ENCODE results near the gene ATG4C. TPM values are rescaled to one million over a fixed set of nuclear protein-coding genes. Genes with fewer than 3 reads are reported as not detected.

ATG4C gene
- total RNA-seq, 1 experiment from 2014 or later, result 13.1 TPM

DNA sequence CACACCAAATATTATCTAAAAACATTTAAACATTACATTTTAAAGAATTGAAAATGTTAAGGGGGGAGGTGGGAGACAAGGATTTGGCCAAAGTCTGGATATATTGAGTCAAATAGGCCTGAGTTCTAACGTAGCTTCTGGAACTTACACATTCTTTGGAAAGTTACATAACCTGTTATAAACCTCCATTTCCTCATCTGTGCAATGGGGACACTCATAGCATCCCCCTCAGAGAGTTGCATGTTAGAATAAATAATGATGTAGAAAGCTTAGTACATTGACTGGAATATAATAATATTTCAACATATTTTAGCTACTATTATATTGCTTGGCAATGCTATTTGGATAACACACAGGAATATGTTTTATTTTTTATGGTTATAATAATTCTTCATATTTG, 117.7 kb downstream of the ATG4C start:
- no peak overlapping the region for H3K27ac Mint-ChIP-seq
- Histone ChIP-seq H3K9ac (ENCODE audit: extremely low read depth, insufficient read length, low read length) (no peak overlapping the region), H2AK5ac (ENCODE audit: insufficient read length, low read length) (no peak overlapping the region), H3K79me1 (ENCODE audit: insufficient read depth, low read depth, low read length, poor library complexity, severe bottlenecking) (no peaks in the 10 kb centered on the region), H3K14ac (ENCODE audit: insufficient read depth, low read length) (no peak overlapping the region), H2BK5ac (ENCODE audit: insufficient read length, low read length) (no peak overlapping the region), H3K18ac (ENCODE audit: insufficient read length, low read depth, low read length) (no peak overlapping the region), H2AFZ (ENCODE audit: low read length) (no peak overlapping the region), H4K20me1 (ENCODE audit: control insufficient read depth, insufficient read depth, insufficient read length) (no peaks in the 10 kb centered on the region), H3K23ac (ENCODE audit: insufficient read length, low read depth, low read length) (no peak overlapping the region), H3K9me3 (ENCODE audit: control insufficient read depth, low read depth, low read length) (no peaks in the 10 kb centered on the region), H3T11ph (ENCODE audit: low read length) (no peak overlapping the region), H3K79me2 (ENCODE audit: insufficient read depth, low read length) (no peaks in the 10 kb centered on the region), H4K8ac (replicated peaks; ENCODE audit: insufficient read length, low read depth, low read length) (no peak overlapping the region), H2BK20ac (ENCODE audit: low read depth, low read length, poor library complexity, severe bottlenecking) (no peak overlapping the region), H3K27me3 (ENCODE audit: insufficient read depth, low read length) (no peaks in the 10 kb centered on the region), H4K5ac (ENCODE audit: insufficient read length, low read depth, low read length) (no peak overlapping the region), H2BK120ac (ENCODE audit: low read depth, low read length, poor library complexity, severe bottlenecking) (no peak overlapping the region), H4K91ac (ENCODE audit: insufficient read length, low read depth, low read length) (no peak overlapping the region), H3K56ac (ENCODE audit: insufficient read length, low read depth, low read length) (no peak overlapping the region), H3K4ac (ENCODE audit: low read depth, low read length) (no peak overlapping the region), H3K4me1 (ENCODE audit: insufficient read depth, low read length) (no peaks in the 10 kb centered on the region), H2BK12ac (ENCODE audit: insufficient read length, low read depth, low read length) (no peak overlapping the region), H3K23me2 (ENCODE audit: insufficient read length, low read depth, low read length, poor library complexity, severe bottlenecking) (no peaks in the 10 kb centered on the region), H3K4me2 (ENCODE audit: insufficient read depth, insufficient read length, low read length) (no peak overlapping the region), H2BK15ac (ENCODE audit: low read depth, low read length) (no peak overlapping the region), H3K27ac (ENCODE audit: insufficient read length, low read depth, low read length) (no peak overlapping the region)
- peaks cover 11 to 12% of the 10 kb centered on the region in 2 experiments for H3K4me1 Mint-ChIP-seq
- H3K27me3 Mint-ChIP-seq (ENCODE audit: low read depth), result no peaks in the 10 kb centered on the region
- TF ChIP-seq, protein P1, sequence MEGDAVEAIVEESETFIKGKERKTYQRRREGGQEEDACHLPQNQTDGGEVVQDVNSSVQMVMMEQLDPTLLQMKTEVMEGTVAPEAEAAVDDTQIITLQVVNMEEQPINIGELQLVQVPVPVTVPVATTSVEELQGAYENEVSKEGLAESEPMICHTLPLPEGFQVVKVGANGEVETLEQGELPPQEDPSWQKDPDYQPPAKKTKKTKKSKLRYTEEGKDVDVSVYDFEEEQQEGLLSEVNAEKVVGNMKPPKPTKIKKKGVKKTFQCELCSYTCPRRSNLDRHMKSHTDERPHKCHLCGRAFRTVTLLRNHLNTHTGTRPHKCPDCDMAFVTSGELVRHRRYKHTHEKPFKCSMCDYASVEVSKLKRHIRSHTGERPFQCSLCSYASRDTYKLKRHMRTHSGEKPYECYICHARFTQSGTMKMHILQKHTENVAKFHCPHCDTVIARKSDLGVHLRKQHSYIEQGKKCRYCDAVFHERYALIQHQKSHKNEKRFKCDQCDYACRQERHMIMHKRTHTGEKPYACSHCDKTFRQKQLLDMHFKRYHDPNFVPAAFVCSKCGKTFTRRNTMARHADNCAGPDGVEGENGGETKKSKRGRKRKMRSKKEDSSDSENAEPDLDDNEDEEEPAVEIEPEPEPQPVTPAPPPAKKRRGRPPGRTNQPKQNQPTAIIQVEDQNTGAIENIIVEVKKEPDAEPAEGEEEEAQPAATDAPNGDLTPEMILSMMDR (conservative IDR thresholded peaks at IDR 0.05), result no peak
- DNase-seq, result no peak
- no peaks in the 10 kb centered on the region for H3K36me3 Mint-ChIP-seq (ENCODE audit: insufficient read depth in 1 of 3, low read depth in 3 of 3)
- H3K4me3 Mint-ChIP-seq, result no peak overlapping the region
- WGBS (ENCODE audit: extremely low coverage, insufficient read length, low lambda C conversion rate), result no CpG with 5 or more reads among the region's 1 CpG
- no peaks in the 10 kb centered on the region for H3K9me3 Mint-ChIP-seq

All from H9 (cell line).